A172 (cell line): ENCODE data around the gene PPP6R2. TPM values are rescaled to one million over a fixed set of nuclear protein-coding genes. Genes with fewer than 3 reads are reported as not detected.

Experiments
- DNase-seq: peaks from one replicate; pipeline ENCODE4 v3.0.0-alpha.2; 2015; ENCODE audit warnings: low spot score
- total RNA-seq: library from RNA; depleted of rRNA; stranded (reverse); fragments of >200 nt; shearing (Covaris generic); gene quantifications from 2 replicates; pipeline ENCODE4 v1.2.3, GENCODE V29; 2014

Gene PPP6R2
- total RNA-seq, 1 experiment from 2014 or later, result 36.6 TPM

GRCh38 chr22:50446708-50447575, 103.8 kb downstream of the PPP6R2 start:
- no peak for DNase-seq

GRCh38 chr22:50447576-50448551, 104.7 kb downstream of the PPP6R2 start:
- no peak for DNase-seq

GRCh38 chr22:50452649-50453048, 109.5 kb downstream of the PPP6R2 start:
- DNase-seq, result no peak

- no peak for DNase-seq
Observed at GRCh38 chr22:50454556-50455075, 111.5 kb downstream of the PPP6R2 start.

DNA sequence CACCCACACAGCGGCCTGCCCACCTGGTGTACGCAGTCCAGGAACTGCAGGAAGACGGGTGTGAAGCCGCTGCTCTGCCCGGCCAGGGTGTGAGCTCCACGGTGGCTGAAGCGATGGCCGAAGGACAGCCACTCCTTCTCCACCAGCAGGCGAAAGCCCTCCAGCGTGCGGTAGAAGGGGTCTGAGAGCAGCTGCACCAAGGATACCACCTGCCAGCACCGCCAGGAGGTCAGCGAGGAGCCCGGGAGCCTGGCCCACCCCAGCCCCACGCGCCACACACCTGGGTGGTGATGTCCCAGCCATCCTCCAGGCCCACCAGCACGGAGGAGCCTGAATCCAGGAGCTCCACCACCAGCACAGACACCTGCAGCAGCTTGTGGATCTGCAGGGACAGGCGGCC, 112.1 kb downstream of the PPP6R2 start:
- no peak for DNase-seq

DNA sequence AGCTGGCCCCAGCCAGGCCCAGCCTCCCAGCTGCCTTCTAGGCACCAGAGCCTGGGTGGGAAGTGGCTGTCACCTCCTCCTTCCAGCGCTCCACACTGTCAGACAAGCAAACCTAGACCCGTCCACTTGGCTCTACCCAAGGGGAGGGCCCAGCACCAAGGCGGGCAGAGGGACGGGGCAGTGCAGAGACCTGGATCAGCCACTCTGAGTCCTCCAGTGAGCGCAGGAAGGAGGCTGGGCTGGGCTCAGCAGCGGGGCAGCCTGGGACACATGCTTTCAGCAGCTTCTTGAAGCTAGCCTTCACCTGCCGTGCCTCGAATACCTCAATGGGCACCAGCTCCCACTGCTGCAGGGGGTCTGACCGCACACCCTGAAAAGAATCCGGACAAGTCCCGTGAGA, 112.9 kb downstream of the PPP6R2 start:
- DNase-seq, result no peak

DNA sequence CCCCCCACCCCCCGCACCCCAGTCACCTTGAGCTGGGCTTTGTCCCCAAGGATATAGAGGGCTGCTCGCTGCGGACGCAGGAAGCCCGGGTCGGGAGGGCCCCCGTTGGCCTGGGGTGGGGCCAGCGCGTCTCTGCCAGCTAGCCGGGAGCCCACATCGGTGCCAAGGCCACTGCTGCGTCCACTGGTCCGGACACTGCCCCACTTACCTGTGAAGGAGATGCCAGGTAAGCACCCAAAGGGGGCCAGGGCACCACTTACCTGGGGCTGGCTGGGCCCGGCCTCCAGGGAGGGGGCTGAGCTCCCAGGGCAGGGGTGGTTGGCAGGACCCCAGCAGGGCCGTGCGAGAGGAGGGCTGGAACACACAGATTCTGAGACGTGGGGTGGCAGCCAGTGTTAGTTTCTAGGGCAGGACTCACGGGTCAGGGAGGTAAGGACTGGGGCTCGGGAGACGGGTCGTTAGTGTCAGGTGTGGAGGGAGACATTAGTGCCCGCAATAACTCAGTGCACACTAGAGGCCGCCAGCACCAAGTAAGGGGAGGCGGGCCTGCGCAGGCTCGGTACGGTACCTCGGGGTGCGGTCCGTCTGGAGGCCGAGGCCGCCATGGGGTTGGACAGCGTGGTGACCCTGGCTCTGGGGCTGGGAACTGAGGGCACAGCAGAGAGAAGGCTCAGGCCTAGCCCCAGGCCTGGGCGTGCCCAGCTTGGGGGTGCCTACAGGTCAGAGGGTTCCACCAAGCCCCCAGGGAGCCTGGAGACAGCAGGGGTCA, 113.5 kb downstream of the PPP6R2 start:
- no peak for DNase-seq

DNA sequence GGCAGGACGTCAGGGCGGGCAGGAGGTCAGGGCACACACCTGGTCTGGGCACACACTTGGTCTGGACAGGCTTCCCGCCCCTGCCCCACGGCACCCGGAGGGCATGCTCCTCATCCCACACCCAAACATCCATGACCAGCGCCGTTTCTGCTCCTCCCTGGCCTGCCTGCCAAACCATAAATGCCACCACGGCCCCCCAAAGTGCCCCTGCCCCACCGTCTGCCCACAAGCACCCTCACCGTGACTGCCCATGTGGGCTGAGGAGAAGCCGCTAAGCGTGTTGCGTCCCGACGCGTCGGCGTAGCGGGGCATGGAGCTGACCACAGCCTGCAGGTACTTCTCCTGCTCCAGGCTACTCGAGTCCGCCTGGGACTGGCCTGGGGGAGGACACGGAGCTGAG, 115.9 kb downstream of the PPP6R2 start:
- no peak for DNase-seq

DNA sequence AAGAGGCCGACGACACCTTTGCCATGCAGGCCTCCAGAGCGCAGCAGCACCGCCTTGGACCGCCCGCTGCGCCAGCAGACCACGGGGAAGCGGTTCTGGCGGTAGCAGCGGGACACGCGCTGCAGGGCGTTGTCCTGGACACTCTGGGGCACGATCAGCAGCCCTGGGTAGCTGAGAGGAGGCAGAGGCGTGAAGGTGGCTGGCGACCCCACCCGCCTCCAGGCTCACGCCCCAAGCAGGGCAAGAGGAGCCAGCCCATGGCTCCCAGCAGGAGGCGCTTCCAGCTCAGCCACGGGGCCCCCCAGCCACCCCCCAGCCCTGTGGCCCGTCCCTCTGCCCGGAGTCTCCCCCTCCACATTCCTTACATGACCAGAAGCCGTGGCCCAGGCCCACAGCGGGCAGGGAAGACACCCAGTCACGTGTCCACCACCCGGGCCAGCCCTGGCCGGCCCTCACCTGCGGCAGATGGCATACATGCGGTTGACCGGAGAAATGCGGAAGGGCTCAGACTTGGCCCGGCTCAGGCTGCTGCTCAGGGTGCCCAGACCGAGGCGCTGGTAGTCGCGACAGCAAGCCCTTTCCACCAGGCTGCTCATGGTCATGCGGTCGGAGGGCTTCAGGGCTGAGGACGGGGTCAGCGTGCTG, 116.5 kb downstream of the PPP6R2 start:
- DNase-seq, result no peak

GRCh38 chr22:50460938-50461337, 117.8 kb downstream of the PPP6R2 start:
- DNase-seq, result no peak

GRCh38 chr22:50461536-50461935, 118.4 kb downstream of the PPP6R2 start:
- DNase-seq, result no peak

DNA sequence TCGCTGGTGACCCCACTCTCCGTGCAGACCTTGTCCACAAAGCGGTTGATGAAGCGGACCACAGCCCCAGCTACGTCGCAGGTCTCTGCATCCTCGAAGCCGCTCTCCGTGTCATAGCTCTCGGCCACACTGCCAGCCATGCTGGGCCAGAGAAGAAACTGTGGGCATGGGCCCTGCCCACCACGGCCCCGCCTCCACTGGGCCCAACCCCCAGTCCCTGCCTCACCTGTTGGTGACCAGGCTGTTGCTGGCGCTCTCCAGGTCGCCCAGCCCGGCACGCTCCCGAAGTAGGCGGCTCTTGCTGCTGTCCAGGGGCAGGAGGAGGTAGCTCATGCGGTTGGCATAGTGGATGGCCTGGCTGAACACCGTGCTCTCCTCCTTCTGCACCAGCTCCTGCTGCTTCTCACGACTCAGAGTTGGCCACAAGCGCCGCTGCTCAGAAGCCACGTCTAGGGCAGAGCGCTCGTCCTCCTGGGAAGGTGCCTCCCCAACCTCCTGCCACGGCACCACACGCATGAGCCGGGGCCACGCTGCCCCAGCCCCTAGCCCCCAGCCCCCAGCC, 118.9 kb downstream of the PPP6R2 start:
- DNase-seq, result no peak

- no peak for DNase-seq
Observed at GRCh38 chr22:50463188-50463900, 120.2 kb downstream of the PPP6R2 start.

GRCh38 chr22:50464451-50464850, 121.3 kb downstream of the PPP6R2 start:
- DNase-seq, result no peak

GRCh38 chr22:50465066-50465930, 122.2 kb downstream of the PPP6R2 start:
- DNase-seq, result no peak

- no peak for DNase-seq
Observed at GRCh38 chr22:50467341-50467740, 124.2 kb downstream of the PPP6R2 start.

DNA sequence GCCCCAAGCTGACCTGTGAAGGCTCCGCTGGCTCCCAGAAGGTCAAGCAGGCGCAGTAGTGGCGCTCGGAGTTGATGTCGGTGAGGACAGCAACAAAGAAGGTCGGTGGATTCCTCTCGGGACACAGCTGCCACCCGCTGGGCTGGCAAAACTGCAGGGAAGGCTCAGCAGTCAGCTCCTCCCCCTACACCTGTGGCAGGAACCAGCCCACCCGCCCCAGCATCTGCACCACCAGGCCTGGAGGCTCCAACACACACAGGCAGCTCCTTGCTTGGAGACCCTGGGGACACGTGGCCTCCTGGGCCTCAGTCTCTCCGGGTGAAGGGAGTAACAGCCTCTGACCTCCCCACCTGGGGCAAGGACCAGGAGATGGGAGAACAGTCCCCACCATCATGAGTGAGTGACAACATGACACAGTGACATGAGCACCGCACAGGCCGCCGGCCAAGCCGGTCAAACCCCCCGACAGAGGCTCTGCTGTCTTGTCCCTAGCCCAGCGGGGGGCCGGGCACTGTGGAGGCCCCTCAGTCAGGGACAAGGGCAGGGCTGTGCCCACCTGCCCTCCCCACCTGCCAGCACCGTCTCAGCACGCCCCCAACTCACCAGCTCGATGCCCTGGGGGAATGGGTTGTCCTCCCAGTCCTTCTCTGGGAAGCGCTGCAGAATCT, 124.8 kb downstream of the PPP6R2 start:
- no peak for DNase-seq

GRCh38 chr22:50468626-50469025, 125.5 kb downstream of the PPP6R2 start:
- DNase-seq, result no peak
